Measurements from ENCODE around the gene GLDC.

DNA sequence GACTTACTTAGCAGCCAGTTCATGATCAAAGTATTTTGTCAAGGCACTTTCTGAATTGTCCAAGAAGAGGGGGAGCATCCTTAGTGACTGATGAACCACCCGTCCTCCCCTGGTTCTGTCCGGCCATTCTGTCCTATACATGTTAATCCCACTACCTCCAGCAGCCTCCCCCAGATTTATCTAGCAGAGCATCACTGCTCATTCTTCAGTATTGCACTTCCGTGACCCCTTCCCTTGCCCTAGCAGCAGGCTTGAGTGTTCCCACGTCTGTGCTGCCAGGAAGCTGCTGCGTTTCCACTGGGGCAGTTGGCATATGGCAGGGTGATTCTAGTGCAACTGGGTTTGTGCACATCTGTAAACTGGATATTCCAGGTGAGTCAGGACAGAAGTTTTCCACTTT lies 4.5 kb downstream of the GLDC start:
- TF ChIP-seq, protein P1, sequence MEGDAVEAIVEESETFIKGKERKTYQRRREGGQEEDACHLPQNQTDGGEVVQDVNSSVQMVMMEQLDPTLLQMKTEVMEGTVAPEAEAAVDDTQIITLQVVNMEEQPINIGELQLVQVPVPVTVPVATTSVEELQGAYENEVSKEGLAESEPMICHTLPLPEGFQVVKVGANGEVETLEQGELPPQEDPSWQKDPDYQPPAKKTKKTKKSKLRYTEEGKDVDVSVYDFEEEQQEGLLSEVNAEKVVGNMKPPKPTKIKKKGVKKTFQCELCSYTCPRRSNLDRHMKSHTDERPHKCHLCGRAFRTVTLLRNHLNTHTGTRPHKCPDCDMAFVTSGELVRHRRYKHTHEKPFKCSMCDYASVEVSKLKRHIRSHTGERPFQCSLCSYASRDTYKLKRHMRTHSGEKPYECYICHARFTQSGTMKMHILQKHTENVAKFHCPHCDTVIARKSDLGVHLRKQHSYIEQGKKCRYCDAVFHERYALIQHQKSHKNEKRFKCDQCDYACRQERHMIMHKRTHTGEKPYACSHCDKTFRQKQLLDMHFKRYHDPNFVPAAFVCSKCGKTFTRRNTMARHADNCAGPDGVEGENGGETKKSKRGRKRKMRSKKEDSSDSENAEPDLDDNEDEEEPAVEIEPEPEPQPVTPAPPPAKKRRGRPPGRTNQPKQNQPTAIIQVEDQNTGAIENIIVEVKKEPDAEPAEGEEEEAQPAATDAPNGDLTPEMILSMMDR (IDR thresholded peaks at IDR 0.05; ENCODE audit: borderline replicate concordance, extremely low read depth, low read length, poor library complexity, severe bottlenecking): no peak
- no peak for TF ChIP-seq EZH2 (IDR thresholded peaks at IDR 0.05; ENCODE audit: borderline replicate concordance, low read depth, low read length, severe bottlenecking)
